GM19463 (cell line): ENCODE data around the gene HTD2.
"Not testable (repeated sequence)": the region's sequence is repeated elsewhere in the genome, so short reads cannot be mapped to it uniquely, and the experiment has no call there.

Source experiments
- ATAC-seq: cut with Tn5 transposase; IDR thresholded peaks from one replicate; pipeline ENCODE4 v1.9.1; 2021; ENCODE audit warnings: mild to moderate bottlenecking, moderate library complexity; ENCODE audit not compliant: unreplicated experiment

Gene HTD2

DNA sequence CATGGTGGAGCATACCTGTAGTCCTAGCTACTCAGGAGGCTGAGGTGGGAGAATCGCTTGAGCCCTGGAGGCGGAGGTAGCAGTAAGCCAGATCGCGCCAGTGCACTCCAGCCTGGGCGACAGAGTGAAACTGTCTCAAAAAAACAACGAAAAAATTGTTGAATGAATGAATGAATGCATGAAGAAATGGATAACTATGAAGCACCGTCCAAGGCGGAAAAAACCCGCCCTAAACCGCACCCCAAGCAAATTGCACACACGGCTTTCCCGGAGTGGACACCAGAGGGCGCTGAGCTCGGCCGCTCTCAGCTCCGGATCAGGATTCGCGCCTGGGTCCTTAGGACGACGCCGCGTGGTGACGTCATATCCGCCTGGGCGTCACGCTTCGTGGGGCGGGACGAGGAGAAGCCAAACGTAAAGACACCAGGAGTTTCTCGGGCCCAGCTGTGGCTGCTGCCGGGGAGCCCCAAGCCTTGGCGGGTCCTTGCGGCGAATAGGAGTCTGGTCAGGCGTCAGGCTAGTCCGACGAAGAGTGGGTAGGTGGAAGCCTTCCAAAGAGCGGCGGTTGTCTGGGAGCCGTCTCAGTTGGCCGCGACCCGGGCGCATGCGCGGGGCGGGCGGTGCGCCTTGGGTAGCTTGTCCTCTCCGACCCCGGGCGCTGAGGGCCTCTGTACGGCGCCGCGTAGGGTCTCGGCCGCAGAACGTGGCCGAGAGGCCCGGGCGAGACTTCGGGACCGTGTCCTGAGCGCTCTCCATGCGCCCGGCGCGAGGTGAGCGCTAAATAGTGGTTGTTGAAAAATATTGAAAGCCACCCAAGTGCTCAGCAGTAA is at the start of gene HTD2, which contains the start of gene RPP14:
Gene HTD2, plus strand, starts transcription at position 639 of the 830 bp plus-strand sequence. CDS start 11,094 bp downstream, outside the sequence.
Gene RPP14, plus strand, starts transcription at position 364 of the 830 bp plus-strand sequence. CDS start 4,085 bp downstream, outside the sequence.
- ATAC-seq, result peak; percentile 86

DNA sequence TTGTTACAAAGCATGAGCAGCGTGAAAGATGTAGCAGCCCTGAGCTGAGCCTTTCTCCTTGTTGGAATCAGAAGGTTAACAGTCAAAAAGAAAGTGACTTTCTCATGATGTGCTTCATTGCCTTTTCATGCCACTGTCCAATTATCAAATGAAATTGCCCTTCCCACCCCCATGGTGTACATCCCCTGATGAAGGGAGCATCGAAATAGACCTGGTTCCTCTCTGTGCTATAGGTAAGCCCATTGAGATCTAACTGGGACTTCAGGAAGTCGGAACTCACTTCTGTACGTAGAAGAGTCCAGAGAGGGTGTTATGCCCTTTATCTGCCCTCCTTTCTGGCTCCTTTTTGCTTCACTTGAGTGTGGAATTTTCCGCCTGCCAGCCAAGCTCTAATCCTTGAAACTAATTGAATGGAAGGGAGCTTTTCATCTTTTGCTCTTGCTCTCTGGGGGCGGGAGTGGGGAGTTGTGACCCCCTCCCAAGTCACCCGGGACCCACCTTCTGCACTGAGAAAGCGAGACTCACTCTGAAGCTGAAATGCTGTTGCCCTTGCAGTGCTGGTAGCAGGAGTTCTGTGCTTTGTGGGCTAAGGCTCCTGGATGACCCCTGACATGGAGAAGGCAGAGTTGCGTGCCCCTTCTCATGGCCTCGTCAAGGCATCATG is 47.8 kb upstream of the HTD2 start:
- ATAC-seq, result no peak

DNA sequence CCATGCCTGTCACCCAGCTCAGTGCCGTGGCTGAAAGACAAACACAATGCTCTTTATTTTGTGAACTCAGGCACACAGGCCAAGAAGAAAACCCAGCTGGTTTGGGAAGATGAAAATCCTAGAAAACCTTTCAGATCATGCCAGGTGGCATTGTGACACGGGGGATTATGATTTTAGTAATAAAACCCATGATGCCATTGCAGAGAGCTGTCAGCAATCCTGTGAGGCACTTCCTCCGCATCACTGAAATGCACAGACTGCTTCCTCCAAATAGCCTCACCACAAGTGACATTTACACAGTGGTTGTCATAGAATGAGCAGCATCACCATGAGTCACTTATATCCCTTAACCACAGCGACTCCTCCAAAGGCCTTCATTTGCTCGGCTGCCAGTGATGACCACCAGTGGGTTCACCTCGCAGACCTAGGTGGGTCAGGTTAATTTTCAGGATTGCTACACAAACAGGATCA is 46.0 kb upstream of the HTD2 start:
- no peak for ATAC-seq

DNA sequence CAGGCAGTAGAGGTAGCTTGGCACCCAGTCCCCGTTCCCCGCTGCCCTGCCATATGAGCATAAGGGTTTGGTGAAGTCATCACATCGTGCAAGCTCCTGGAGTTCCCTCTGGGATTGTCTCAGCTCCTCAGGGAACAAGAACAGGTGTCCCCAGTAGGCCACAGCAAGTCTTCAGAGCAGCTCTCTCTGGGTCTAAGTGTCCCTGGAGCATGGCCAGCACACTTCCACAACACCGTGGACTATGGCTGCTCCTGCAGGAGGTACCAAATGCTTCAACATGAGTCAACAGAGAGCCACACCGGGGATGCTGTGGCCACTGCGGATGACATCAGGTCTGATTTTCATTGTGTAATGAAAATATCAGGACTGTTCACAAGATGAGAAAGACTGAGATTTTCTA is 45.6 kb upstream of the HTD2 start:
- no peak for ATAC-seq

DNA sequence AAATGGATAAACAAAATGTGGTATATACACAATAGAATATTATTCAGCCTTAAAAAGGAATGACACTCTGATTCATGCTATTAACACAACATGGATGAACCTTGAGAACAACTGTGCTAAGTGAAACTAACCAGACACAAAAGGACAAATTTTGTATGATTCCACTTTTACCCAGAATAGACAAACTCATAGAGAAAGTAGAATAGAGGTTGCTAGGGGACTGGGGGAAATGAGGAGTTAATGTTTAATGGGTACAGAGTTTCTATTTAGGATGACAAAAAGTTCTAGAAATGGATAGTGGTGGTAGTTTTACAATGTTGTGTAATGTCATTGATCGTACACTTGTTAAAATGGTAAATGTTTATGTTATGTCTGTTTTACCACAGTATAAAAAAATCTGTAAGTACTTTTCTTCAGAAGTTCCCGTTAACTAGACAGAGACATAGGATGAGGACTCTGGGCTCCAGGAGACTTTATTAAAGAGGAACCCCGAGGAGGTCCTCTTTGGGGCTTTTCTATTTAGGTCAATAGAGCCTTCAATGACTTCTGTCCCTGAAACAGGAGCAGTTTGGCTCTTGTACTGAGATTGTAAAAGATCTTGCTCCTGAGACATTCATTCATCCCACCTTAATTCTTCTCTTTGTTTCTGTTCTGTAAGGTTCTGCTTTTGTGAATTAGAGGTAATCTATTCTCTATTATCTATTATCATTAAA is 44.2 kb upstream of the HTD2 start:
- peak; percentile 72 for ATAC-seq

DNA sequence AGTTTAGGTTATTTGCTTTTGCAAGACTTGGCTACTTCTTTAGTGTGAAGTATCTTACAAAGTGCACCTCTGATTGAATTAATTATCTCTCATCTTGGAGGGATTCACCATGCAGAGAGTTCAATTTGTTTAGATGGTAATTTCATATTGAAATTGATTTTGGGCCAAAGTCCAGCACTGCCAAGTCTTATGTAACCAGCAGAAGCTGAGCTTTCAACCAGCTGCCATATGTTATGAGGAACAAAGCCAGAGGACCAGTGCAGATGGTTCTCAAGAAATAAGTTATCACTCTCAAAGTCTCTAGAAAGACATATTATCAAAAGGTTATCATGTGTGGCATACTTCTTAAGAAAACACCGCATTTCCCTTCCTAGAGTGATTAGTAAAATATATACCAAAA is 39.7 kb upstream of the HTD2 start:
- no peak for ATAC-seq

DNA sequence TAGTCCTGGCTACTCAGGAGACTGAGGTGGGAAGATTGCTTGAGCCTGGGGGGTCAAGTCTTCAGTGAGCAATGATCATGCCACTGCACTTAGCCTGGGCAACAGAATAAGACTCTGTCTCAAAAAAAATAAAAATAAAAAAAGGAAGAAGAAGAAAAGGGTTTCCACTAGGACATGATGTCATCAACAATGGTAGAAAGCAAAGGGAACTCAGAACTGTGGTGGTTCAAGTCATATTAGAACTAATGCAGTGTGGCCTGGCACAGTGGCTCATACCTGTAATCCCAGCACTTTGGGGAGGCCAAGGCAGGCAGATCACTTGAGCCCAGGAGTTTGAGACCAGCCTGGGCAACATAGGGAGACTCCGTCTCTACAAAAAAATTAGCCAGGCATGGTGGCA is 38.8 kb upstream of the HTD2 start:
- ATAC-seq, result not testable (repeated sequence)

DNA sequence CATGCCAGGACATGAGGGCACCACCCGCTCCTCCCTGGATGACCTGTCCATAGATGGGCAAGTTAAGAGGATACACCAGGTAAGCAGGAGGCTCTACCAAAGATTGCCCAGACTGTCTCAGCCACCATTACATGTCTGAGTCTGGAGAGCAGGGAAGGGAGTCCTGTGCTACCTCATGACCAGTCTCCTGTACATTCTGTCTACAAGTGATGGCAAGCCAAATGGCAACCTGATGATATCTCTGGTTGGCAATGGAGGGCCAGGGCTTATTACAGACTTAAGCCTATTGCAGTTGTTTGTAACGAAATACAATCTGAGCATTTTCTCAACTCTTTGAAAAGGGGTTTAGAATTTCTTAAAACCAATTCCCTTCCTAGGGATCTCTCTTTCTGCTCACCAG is 37.0 kb upstream of the HTD2 start:
- ATAC-seq, result no peak

DNA sequence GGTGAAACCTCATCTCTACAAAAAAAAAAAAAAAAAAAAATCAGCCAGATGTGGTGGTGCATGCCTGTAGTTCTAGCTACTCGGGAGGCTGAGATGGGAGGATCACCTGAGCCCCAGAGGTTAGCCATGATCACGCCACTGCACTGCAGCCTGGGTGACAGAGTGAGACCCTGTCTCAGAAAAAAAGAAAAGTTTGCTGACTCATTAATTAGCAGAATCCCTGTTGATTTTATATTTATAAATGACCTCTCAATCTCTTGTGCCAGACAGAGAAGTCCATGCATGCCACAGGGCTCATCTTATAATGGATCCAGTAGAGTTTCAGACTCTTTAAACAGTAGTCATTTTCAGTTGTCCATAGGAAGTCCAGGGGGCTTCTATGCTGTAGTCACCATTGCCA is 35.8 kb upstream of the HTD2 start:
- ATAC-seq, result no peak

DNA sequence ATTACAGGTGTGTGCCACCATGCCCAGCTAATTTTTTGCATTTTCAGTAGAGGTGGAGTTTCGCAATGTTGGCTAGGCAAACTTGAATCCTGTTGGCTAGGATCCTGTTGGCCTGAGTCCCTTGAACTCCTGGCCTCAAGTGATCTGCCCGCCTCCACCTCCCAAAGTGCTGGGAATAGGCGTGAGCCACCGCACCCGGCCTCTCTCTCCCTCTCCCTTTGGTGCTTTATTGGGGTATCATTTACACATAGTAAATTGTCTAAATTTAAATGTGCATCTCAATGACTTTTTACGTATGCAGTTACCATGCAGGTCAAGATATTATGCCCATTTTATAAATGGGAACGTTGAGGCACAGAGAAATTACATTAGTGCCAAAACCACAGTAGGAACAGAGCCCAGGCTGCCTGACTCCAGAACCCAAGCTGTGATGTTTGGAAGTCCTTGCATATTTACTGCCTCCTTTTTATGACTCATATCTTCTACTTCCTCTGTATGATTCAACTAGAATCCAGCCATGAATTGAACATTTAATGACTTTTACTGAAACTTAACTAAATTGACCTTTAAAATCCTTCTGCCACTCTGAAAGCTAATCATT is 34.3 kb upstream of the HTD2 start:
- no peak for ATAC-seq

DNA sequence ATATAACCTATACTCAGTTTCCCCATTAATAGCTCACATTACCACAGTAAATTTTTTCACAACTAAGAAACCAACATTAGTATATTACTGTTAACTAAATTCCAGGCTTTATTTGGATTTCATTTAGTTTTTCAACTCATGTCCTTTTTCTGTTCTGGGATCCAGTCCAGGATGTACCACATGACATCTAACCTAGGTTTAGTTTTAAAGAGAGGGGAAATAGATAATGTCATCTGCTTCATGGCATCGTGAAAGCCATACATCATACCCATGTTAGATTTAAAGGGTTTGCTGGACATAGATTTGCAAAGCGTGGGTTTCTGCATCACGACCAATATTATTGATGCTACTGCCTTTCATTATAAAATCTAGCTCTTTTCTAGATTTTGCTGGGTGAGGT is 33.4 kb upstream of the HTD2 start:
- no peak for ATAC-seq

DNA sequence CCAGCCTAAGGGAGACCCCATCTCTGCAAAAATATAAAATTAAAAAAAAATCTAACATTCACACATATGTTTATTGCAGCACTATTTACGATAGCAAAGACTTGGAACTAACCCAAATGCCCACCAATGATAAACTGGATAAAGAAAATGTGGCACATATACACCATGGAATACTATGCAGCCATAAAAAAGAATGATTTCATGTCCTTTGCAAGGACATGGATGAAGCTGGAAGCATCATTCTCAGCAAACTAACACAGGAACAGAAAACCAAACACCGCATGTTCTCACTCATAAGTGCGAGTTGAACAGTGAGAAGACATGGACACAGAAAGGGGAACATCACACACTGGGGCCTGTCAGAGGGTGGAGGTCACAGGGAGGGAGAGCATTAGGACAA is 33.0 kb upstream of the HTD2 start:
- not testable (repeated sequence) for ATAC-seq

DNA sequence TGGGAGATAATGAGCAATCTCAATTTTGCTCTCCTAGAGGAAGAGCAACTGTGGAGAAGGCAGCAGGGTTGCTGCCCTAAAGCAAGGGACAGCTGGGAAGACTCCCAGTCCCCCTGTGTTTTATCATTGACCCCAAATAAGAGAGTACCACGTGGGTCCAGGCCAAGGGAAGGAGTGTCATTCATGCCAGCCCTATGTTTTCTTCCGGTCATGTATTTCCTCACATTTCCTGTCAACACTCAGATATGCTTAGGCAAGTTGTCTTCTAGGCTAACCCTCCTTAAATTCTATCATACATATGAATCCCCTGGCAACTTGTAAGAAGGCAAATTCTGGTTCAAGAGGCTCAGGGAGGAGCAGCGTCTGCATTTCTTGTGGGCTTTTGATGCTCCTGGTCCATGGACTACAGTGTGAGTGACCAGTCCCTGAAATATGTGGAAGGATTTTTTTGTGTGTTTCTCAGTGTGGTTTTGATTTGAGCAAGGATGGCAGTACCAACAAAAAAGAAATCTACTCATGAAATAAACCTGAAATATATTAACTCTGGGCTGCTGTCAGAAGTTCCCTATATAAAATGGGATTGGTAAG is 32.2 kb upstream of the HTD2 start:
- no peak for ATAC-seq

DNA sequence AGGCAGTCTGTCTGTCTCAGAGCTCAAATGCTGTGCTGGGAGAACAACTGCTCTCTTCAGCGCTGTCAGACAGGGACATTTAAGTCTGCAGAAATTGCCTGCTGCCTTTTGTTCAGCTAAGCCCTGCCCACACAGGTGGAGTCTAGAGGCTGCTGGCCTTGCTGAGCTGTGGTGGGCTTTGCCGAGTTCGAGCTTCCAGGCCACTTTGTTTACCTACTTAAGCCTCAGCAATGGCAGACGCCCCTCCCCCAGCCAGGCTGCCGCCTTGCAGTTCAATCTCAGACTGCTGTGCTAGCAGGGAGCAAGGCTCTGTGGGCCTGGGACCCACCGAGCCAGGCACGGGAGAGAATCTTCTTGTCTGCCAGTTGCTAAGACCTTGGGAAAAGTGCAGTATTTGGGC is 25.3 kb upstream of the HTD2 start:
- no peak for ATAC-seq

DNA sequence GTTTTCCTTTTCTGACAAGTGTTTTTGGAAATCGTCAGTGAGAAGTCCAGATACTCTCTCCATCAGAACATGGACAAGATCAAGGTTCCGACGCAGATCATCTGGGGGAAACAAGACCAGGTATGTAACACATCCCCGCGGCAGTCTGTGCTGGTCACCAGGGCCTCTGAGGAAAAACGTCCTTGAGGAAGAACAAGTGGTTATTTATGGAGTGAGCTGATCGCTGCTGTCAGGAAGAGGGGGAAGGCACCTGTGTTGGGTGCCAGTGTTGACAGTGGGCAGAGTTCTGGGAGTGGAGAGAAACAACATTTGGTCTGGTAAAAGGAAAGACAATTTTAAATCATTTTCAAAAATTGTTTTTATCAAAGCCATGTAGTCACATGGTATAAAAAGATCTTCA is 21.0 kb upstream of the HTD2 start:
- ATAC-seq, result no peak

DNA sequence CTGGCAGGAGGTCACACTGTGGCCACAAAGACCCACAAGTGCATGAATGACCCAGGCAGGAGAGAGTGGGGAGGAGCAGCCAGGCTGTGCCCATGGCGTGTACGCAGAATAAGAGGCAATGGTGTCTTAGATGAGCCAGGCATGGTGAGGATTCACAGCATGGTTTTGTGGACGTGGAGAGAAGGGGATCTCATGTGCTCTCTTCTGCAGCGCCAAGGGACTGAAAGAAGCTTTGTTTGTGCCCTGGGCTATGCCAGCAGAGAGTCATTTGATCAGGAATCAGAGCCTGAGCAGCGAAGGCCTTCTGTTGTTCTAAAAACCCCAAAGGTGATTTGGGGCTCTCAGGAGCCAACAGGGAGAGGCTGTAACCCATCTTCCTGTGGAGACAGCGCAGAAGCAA is 19.0 kb upstream of the HTD2 start:
- ATAC-seq, result no peak

DNA sequence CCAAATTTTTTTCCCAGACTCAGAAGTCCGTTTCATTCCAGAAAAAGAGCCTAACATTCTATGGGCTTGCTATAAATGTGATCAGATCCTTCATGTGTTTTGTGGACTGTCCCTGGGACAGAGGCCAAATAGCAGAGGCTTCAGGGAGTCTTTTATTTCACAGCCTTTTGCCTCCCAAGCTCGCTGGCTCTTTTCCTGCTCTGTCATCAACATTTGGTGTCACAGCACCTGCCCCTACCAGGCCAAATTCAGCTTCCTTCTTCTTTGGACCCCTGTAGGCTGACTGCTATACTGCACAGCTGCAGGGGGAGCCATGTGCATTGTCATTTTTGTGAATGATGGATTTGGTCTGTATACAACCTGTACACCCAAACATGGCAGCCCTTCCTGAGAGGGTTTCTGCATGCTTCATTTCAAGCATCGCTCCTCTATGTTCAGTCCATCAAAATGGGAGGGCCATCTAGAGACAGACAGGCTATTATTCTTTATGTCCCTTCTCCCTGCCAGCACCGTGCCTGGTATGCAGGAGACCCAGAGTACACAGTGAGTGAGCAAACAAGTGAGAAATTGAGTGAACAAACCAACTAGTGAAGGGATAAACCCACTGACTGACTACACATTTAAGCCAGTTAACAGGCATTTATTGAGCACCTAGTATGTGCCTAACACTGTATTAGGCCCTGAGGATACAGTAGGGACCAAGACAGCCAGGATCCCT is 18.1 kb upstream of the HTD2 start:
- ATAC-seq, result no peak

DNA sequence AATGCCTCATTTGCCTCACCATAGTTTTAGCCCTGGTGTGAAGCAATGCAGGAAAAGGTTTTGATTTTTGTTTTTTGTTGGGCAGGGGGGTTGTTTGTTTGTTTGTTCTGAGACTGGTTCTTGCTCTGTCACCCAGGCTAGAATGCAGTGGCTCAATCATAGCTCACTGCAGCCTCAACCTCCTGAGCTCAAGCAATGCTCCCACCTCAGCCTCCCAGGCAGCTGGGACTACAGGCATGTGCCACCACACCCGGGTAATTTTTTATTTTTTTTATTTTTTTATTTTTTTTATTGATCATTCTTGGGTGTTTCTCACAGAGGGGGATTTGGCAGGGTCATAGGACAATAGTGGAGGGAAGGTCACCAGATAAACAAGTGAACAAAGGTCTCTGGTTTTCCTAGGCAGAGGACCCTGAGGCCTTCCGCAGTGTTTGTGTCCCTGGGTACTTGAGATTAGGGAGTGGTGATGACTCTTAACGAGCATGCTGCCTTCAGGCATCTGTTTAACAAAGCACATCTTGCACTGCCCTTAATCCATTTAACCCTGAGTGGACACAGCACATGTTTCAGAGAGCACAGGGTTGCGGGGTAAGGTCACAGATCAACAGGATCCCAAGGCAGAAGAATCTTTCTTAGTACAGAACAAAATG is 17.2 kb upstream of the HTD2 start:
- not testable (repeated sequence) for ATAC-seq

DNA sequence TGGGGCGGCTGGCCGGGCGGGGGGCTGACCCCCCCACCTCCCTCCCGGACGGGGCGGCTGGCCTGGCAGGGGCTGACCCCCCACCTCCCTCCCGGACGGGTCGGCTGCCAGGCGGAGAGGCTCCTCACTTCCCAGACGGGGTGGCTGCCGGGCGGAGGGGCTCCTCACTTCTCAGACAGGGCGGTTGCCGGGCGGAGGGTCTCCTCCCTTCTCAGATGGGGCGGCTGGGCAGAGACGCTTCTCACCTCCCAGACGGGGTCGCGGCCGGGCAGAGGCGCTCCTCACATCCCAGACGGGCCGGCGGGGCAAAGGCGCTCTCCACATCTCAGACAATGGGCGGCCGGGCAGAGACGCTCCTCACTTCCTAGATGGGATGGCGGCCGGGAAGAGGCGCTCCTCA is 15.9 kb upstream of the HTD2 start:
- not testable (repeated sequence) for ATAC-seq
